ENCODE data around the gene CTNNAL1. TPM values are rescaled to one million over a fixed set of nuclear protein-coding genes. Genes with fewer than 3 reads are reported as not detected.
A peak's percentile ranks its signal among the peaks of the same experiment; 100 is the strongest.

The CTNNAL1 gene
- polyA plus RNA-seq (2013, experiment 1 of 2; ENCODE audit: insufficient read length), result 55.9 TPM
- 55.6 TPM for polyA plus RNA-seq (2013, experiment 2 of 2; ENCODE audit: insufficient read length)

- peak; percentile 89 for DNase-seq
These were observed at the start of gene CTNNAL1 for GRCh38 chr9:109012876-109013678. TSS of gene CTNNAL1 (minus strand) at chr9:109013499. CDS start at chr9:109013442, 57 bp downstream.

- DNase-seq, result no peak
These were observed 49.2 kb upstream of the CTNNAL1 start for GRCh38 chr9:109062543-109062942.

- DNase-seq, result no peak
These were observed 46.9 kb upstream of the CTNNAL1 start for GRCh38 chr9:109060191-109060590.

- peak; percentile 8 for DNase-seq
These were observed 39.8 kb upstream of the CTNNAL1 start for GRCh38 chr9:109053121-109053520.

GRCh38 chr9:109052416-109052815 lies 39.1 kb upstream of the CTNNAL1 start:
- DNase-seq, result peak; percentile 53

- no peak for DNase-seq
These were observed 38.4 kb upstream of the CTNNAL1 start for GRCh38 chr9:109051733-109052132.

- no peak for DNase-seq
These were observed 37.1 kb upstream of the CTNNAL1 start for GRCh38 chr9:109050444-109050843.

- DNase-seq, result no peak
These were observed 35.5 kb upstream of the CTNNAL1 start for GRCh38 chr9:109048822-109049221.

GRCh38 chr9:109047259-109047658 lies 34.0 kb upstream of the CTNNAL1 start:
- DNase-seq, result no peak

GRCh38 chr9:109046346-109046745 lies 33.0 kb upstream of the CTNNAL1 start:
- no peak for DNase-seq

- DNase-seq, result no peak
These were observed 30.3 kb upstream of the CTNNAL1 start for GRCh38 chr9:109043578-109043977.

GRCh38 chr9:109040571-109040970 lies 27.3 kb upstream of the CTNNAL1 start:
- no peak for DNase-seq

GRCh38 chr9:109039539-109039938 lies 26.2 kb upstream of the CTNNAL1 start:
- no peak for DNase-seq

- no peak for DNase-seq
These were observed 24.8 kb upstream of the CTNNAL1 start for GRCh38 chr9:109037946-109038715.

GRCh38 chr9:109036744-109037680 lies 23.7 kb upstream of the CTNNAL1 start:
- no peak for DNase-seq

- DNase-seq, result peak; percentile 84
These were observed 22.6 kb upstream of the CTNNAL1 start for GRCh38 chr9:109035684-109036423.

GRCh38 chr9:109033941-109034700 lies 20.8 kb upstream of the CTNNAL1 start:
- DNase-seq, result peak; percentile 34

- peak; percentile 32 for DNase-seq
These were observed 17.9 kb upstream of the CTNNAL1 start for GRCh38 chr9:109031241-109031640.

GRCh38 chr9:109030426-109030825 lies 17.1 kb upstream of the CTNNAL1 start:
- no peak for DNase-seq

- no peak for DNase-seq
These were observed 15.2 kb upstream of the CTNNAL1 start for GRCh38 chr9:109028457-109028856.

GRCh38 chr9:109027176-109027575 lies 13.9 kb upstream of the CTNNAL1 start:
- no peak for DNase-seq

All from fibroblast of skin of abdomen (primary cell).